Testis (tissue), 3 donors: ENCODE results near the gene DUOX1. TPM values are rescaled to one million over a fixed set of nuclear protein-coding genes. Genes with fewer than 3 reads are reported as not detected.

ENCODE experiments used
- DNase-seq: peaks from one replicate; pipeline ENCODE4 v3.0.0-alpha.2; 2019
- H3K27ac ChIP-seq, 2 donors: fragments of 200-600 bp; sonication (generic); one replicate each; pipeline ENCODE4 v1.5.1; 2019
- H3K27me3 ChIP-seq: fragments of 200-600 bp; sonication (generic); one replicate; pipeline ENCODE4 v1.5.1; 2019
- H3K36me3 ChIP-seq: fragments of 200-600 bp; sonication (generic); one replicate; pipeline ENCODE4 v1.5.1; 2017; ENCODE audit warnings: low read depth; ENCODE audit errors: missing control alignments
- H3K4me1 ChIP-seq: fragments of 200-600 bp; sonication (generic); one replicate; pipeline ENCODE4 v1.5.1; 2019
- H3K4me3 ChIP-seq, 2 donors: fragments of 200-600 bp; sonication (generic); one replicate each; pipeline ENCODE4 v1.5.1; 2017 to 2019
- H3K9me3 ChIP-seq: fragments of 200-600 bp; sonication (generic); one replicate; pipeline ENCODE4 v1.5.1; 2017
- POLR2A ChIP-seq: fragments of 450-650 bp; IDR thresholded peaks from one replicate; pipeline ENCODE4 v1.6.1; 2017; ENCODE audit warnings: antibody characterized with exemption, mild to moderate bottlenecking, moderate library complexity
- WGBS, 2 donors: methylation state at CpG; one replicate each; pipeline ENCODE4 v1.1.5; 2018; 5-methylcytosine and 5-hydroxymethylcytosine counted together
- intact Hi-C: fragments of 100-400 bp; cut with DNase I; formaldehyde crosslinking; loops from one replicate; pipeline ENCODE4 v1.15.1; 2023; ENCODE audit warnings: low total_unique reads
- polyA plus RNA-seq: library from polyadenylated mRNA; stranded (reverse); fragments of 350-450 nt; fragmentation: Illumina TruSeq; extraction: RNeasy Lipid Tissue Mini Kit (QIAGEN cat#74804); gene quantifications from one replicate; pipeline ENCODE4 v1.2.3, GENCODE V29; 2014; ENCODE audit warnings: low read depth, low replicate concordance; ENCODE audit not compliant: insufficient read depth
- total RNA-seq, 2 donors: library from RNA; depleted of rRNA; stranded (reverse); fragments of >200 nt; gene quantifications; one replicate each; pipeline ENCODE4 v1.2.3, GENCODE V29; 2016
- TF ChIP-seq, protein P1 (sequence below), 3 experiments: fragments of 450-650 bp in 2 of 3; fragments of 200-600 bp in 1 of 3; sonication (generic) in 1 of 3; IDR thresholded peaks; one replicate each; pipeline ENCODE4 v1.5.1; 2016 to 2019; ENCODE audit warnings: antibody characterized with exemption in 3 of 3, mild to moderate bottlenecking in 2 of 3, moderate library complexity in 1 of 3

Gene DUOX1
- total and polyA plus RNA-seq, 3 donors from 2014 or later, result 2.8 to 5.7 (median 5.3) TPM

DNA sequence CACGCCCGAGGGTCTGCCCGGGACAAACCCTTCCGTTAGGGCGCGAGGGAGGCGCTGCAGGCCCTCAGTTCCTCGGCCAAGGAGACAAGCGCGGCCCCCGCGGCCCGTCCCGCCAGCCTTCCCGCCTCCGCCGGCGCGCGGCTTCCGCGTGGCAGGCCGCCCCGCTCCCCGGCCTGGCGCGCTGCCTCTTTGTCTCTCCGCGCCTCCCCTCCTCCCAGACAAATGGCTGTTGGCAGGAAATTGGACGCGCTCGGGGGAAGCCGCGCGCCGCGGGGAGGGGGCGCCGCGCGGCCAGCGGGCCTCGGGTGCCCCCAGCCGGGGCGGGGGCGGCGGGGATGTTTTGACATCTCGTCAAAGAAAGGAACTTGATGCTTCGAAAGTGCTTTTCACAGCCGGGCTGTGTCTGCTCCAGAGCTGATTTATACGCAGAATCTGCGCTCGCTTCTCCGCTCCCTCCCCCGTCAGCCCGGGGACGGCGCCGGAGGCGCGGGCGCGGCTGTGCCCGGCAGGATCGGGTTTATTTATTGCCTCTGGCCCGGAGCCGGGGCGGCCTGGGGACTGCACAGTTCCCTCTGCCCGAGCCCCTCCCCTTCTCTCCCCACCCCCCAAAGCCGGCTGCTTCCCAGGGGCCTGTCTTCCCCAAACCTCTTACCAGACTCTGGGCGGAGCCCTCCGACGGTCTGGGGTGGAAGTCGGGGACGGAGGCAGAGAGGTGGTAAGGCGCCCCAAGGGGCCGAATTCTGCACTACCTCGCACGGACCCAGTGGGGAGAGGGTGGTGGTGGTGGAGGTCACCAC lies 37.2 kb downstream of the DUOX1 start:
- no peaks in the 10 kb centered on the region for H3K36me3 ChIP-seq
- peaks cover 19% of the 10 kb centered on the region for H3K4me1 ChIP-seq
- no peaks in the 10 kb centered on the region for H3K9me3 ChIP-seq
- intact Hi-C loops, result no loop called here
- H3K27me3 ChIP-seq, result no peaks in the 10 kb centered on the region
- WGBS, 2 donors, result 0% methylated on average over 12 to 72 of the region's 79 CpGs
- peak; percentile 85 for DNase-seq
- peak overlapping the region; percentile 82 to 89 for H3K4me3 ChIP-seq
- no peak for TF ChIP-seq POLR2A
- TF ChIP-seq, protein P1, sequence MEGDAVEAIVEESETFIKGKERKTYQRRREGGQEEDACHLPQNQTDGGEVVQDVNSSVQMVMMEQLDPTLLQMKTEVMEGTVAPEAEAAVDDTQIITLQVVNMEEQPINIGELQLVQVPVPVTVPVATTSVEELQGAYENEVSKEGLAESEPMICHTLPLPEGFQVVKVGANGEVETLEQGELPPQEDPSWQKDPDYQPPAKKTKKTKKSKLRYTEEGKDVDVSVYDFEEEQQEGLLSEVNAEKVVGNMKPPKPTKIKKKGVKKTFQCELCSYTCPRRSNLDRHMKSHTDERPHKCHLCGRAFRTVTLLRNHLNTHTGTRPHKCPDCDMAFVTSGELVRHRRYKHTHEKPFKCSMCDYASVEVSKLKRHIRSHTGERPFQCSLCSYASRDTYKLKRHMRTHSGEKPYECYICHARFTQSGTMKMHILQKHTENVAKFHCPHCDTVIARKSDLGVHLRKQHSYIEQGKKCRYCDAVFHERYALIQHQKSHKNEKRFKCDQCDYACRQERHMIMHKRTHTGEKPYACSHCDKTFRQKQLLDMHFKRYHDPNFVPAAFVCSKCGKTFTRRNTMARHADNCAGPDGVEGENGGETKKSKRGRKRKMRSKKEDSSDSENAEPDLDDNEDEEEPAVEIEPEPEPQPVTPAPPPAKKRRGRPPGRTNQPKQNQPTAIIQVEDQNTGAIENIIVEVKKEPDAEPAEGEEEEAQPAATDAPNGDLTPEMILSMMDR (IDR thresholded peaks at IDR 0.05), result peak; percentile 43 to 48 (median 45)
- peak overlapping the region; percentile 89 to 98 for H3K27ac ChIP-seq

DNA sequence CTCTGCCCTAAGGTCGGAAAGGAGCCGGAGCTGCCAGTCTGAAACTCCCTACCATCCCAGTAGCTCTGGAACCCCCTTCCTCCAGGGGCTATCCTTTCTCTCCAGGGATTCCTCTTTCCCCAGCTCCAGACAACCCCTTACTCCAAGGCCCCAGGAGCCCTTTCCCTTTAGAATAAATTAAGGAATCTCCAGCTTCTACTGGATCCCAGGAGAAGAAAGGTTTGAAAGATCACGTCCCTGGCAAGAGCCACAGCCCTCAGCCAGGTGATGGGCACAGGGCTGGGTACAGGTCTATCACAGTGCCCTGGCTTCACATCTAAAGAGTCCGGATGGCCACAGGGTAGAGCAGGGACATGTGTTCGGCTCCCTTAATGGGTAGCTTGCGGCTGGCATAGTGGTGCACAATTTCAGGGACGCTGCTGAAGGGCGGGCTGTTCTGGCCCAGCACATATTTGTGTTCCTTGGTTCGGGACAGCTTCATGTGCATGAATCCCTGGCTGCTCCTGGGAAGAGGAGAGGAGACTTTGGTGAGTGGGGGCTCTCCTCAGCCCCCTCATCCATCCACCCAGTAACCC lies 37.9 kb downstream of the DUOX1 start:
- H3K36me3 ChIP-seq, result no peaks in the 10 kb centered on the region
- H3K27ac ChIP-seq, result peak overlapping the region; percentile 89 to 98
- no peak for DNase-seq
- H3K27me3 ChIP-seq, result no peaks in the 10 kb centered on the region
- H3K9me3 ChIP-seq, result no peaks in the 10 kb centered on the region
- intact Hi-C loops, result no loop called here
- WGBS, 2 donors, result 43 to 47% methylated on average over 1 to 9 of the region's 9 CpGs
- peak overlapping the region; percentile 82 to 89 for H3K4me3 ChIP-seq
- TF ChIP-seq POLR2A, result no peak
- TF ChIP-seq, protein P1 (IDR thresholded peaks at IDR 0.05), result no peak
- peaks cover 18% of the 10 kb centered on the region for H3K4me1 ChIP-seq

DNA sequence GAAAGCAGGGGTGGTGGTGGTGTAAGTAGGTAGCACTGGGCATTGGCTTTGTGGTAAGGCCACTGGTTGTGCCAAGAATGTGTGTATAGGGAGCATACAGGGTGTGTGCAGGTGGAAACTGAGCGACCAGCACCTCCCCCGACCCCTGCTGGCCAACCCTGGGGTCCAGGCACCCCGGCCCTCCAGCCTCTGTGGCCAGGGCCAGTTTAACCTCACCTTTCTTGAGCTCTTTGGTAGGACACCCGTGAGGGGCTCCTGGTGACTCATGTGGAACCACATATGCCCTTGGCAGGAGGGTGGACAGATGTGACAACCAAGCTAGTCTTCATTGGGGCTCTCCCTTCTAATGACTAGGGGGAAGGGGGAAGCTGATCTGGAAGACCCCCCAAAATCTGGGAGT lies 38.5 kb downstream of the DUOX1 start:
- H3K27ac ChIP-seq, result no peak overlapping the region
- no peaks in the 10 kb centered on the region for H3K27me3 ChIP-seq
- no peak for DNase-seq
- peaks cover 14% of the 10 kb centered on the region for H3K4me1 ChIP-seq
- TF ChIP-seq POLR2A, result no peak
- TF ChIP-seq, protein P1 (IDR thresholded peaks at IDR 0.05), result no peak
- intact Hi-C loops, result no loop called here
- H3K4me3 ChIP-seq, result no peak overlapping the region
- 89% methylated on average over 4 of the region's 4 CpGs; no CpG with 5 or more reads in 1 of the 2 donors for WGBS, 2 donors
- H3K36me3 ChIP-seq, result no peaks in the 10 kb centered on the region
- H3K9me3 ChIP-seq, result no peaks in the 10 kb centered on the region

DNA sequence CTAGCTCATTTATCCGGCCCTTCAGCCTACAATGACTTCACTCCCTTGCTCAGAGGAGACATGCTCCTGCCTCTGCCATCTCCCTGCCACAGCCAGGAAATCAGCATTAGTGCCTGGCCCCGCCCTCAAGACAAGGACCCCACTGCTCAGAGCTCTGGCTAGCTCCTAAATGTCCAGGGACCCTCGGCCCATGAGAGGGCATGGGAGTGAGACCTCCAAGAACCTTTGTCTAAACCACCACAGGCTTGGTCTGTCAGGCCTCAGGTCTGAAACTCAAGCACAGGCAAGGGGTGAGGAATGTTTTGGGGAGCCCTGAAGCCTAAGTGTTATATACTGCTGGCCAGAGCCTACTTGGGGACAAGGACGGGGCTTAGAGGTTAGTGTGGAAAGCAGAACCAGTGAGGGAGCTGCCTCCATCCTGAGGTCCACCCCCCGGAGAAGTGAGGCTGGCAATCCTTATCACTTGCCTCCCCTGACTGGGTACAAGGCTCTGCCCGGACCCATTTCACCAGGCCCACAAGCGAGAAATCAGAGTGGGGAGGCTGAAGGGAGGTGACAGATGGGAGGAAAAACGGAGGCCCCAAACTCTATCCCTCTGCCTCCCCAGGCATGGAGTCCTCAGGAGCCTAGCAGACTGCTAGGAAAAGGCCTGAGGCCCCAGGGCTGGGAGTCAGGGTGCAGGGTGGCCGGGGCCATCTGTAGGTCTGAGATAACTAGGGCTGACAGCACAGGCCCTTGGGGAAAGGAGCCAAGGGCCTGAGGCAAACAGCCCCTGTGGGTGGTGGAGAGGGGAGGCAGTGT lies 39.2 kb downstream of the DUOX1 start:
- H3K36me3 ChIP-seq, result no peaks in the 10 kb centered on the region
- WGBS, 2 donors, result 84 to 85% methylated on average over 8 to 9 of the region's 9 CpGs
- no peak overlapping the region for H3K4me3 ChIP-seq
- H3K4me1 ChIP-seq, result peaks cover 14% of the 10 kb centered on the region
- intact Hi-C loops, result no loop called here
- H3K27me3 ChIP-seq, result no peaks in the 10 kb centered on the region
- no peak overlapping the region for H3K27ac ChIP-seq
- DNase-seq, result no peak
- TF ChIP-seq POLR2A, result no peak
- TF ChIP-seq, protein P1 (IDR thresholded peaks at IDR 0.05), result no peak
- no peaks in the 10 kb centered on the region for H3K9me3 ChIP-seq
